ENCODE measurements around the gene SPATA9. TPM values are rescaled to one million over a fixed set of nuclear protein-coding genes. Genes with fewer than 3 reads are reported as not detected.

The SPATA9 gene
- total and polyA plus RNA-seq, 9 of the 15 experiments (the other 6 are each of a cell fraction or from before 2014, with no cell fraction given), result 0.16 to 5.5 (median 0.39) TPM; not detected in 3

DNA sequence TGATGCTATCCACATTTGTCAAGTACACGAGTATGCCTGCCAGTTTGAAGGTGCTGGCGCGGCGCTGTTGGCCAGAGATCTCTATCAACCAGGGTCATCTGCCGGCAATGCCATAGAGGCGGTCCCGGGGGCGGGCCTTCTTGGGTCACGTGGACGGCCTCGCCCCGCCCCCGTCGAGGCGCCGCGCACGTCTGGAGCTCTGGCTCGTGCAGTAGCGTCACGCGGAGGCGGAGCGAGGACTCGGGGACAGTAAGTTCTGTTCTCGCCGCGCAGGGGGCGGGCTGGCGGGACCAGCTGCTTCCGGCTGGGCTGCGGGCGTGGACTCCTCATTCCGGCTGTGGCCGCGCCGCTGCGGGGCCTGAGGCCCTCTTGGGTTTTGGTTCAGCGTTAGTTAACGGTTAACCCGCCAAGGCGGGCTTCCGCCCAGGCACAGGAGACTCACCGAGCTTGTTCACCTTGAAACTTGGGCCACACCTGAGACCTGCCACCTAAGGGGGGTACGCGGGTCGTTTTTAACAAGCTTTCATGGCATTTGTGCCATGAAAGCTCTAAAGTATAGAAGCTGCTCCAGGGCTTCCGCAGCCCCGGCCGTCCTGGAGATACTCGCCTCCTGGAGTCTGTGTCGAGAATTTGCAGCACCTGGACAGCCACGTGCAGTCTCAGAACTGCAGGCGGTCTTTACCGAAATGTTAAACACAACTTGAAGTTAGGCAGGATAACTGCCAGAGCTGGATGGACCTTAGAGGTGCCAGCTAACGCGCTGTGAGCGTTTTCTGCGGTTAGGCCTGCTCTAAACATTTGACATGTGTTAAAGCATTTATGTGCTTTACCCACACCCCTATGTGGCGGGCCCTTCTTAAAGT, 36.0 kb downstream of the SPATA9 start, which contains the start of gene RFESD (continued):
- TF ChIP-seq CUX1 (CRISPR knock-in tag; IDR thresholded peaks at IDR 0.05) (no peak), ZNF143 (CRISPR knock-in tag; IDR thresholded peaks at IDR 0.05) (no peak), NCOA6 (IDR thresholded peaks at IDR 0.05) (no peak), KDM2B (CRISPR knock-in tag; IDR thresholded peaks at IDR 0.05) (no peak), ZNF695 (CRISPR knock-in tag; IDR thresholded peaks at IDR 0.05) (no peak), TCF7L2 (IDR thresholded peaks at IDR 0.05; ENCODE audit: low read depth, low read length) (no peak), FOXJ3 (CRISPR knock-in tag; IDR thresholded peaks at IDR 0.05) (no peak), NFATC3 (IDR thresholded peaks at IDR 0.05) (no peak), TGIF2 (CRISPR knock-in tag; IDR thresholded peaks at IDR 0.05) (no peak; the same call in 1 of the 2 replicates), IRF1 (CRISPR knock-in tag; IDR thresholded peaks at IDR 0.05; ENCODE audit: borderline replicate concordance) (no peak), CHAMP1 (IDR thresholded peaks at IDR 0.05) (peak; percentile 95; the same call in 1 of the 2 replicates), ZBTB34 (CRISPR knock-in tag; IDR thresholded peaks at IDR 0.05) (no peak), SNAPC5 (CRISPR knock-in tag; IDR thresholded peaks at IDR 0.05) (no peak), XRCC4 (IDR thresholded peaks at IDR 0.05; ENCODE audit: extremely low read depth, insufficient read depth, insufficient read length) (no peak)
- TF ChIP-seq, protein P1, sequence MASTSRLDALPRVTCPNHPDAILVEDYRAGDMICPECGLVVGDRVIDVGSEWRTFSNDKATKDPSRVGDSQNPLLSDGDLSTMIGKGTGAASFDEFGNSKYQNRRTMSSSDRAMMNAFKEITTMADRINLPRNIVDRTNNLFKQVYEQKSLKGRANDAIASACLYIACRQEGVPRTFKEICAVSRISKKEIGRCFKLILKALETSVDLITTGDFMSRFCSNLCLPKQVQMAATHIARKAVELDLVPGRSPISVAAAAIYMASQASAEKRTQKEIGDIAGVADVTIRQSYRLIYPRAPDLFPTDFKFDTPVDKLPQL (IDR thresholded peaks at IDR 0.05; ENCODE audit: extremely low read depth, insufficient read length), result no peak
